GM23248 (cell line): ENCODE data around the gene HABP4.
"Not testable (repeated sequence)": the region's sequence is repeated elsewhere in the genome, so short reads cannot be mapped to it uniquely, and the experiment has no call there.

Experiments used
- EZH2 ChIP-seq: fragments of 200-600 bp; sonication (generic); IDR thresholded peaks from 2 replicates; pipeline ENCODE4 v1.6.1; 2018; ENCODE audit warnings: antibody characterized with exemption, mild to moderate bottlenecking; ENCODE audit not compliant: insufficient read depth, poor library complexity, severe bottlenecking
- EZH2phosphoT487 ChIP-seq: fragments of 200-600 bp; sonication (generic); IDR thresholded peaks from 2 replicates; pipeline ENCODE4 v1.6.1; 2018; ENCODE audit warnings: antibody characterized with exemption, moderate library complexity, mild to moderate bottlenecking, low read depth; ENCODE audit not compliant: insufficient read depth

- TF ChIP-seq EZH2phosphoT487, EZH2: not testable (repeated sequence)
Measured at GRCh38 chr9:96503374-96503748, 53.4 kb downstream of the HABP4 start.
